GM12878 (cell line): ENCODE measurements around the gene CDHR4.

Experiments used
- CREB1 ChIP-seq: IDR thresholded peaks from 2 replicates; pipeline ENCODE4 v1.6.1; 2012; ENCODE audit warnings: low read depth, mild to moderate bottlenecking, inconsistent platforms
- CREM ChIP-seq: IDR thresholded peaks from 2 replicates; pipeline ENCODE4 v1.6.1; 2014; ENCODE audit warnings: antibody characterized with exemption, low read depth
- EZH2 ChIP-seq: IDR thresholded peaks from 2 replicates; pipeline ENCODE4 v1.6.1; 2012; ENCODE audit warnings: low read depth, mild to moderate bottlenecking, control low read depth, inconsistent platforms, low read length, borderline replicate concordance; ENCODE audit not compliant: control insufficient read depth
- FOXM1 ChIP-seq: IDR thresholded peaks from 2 replicates; pipeline ENCODE4 v1.6.1; 2012; ENCODE audit warnings: low read depth, mild to moderate bottlenecking, inconsistent platforms, low read length, moderate library complexity
- POLR2AphosphoS5 ChIP-seq: IDR thresholded peaks from 2 replicates; pipeline ENCODE4 v1.6.1; 2011; ENCODE audit warnings: mild to moderate bottlenecking, low read length, inconsistent platforms
- RAD21 ChIP-seq: IDR thresholded peaks from 2 replicates; pipeline ENCODE4 v1.6.1; 2011; ENCODE audit warnings: mild to moderate bottlenecking, low read depth, low read length, moderate library complexity; ENCODE audit not compliant: insufficient read depth
- SRF ChIP-seq, 2 experiments: IDR thresholded peaks; 2 replicates each; pipeline ENCODE4 v1.6.1; 2011; ENCODE audit warnings: low read depth in 2 of 2, low read length in 2 of 2, mild to moderate bottlenecking in 1 of 2, moderate library complexity in 1 of 2
- STAT3 ChIP-seq: IDR thresholded peaks from 2 replicates; pipeline ENCODE4 v1.6.1; 2011; ENCODE audit warnings: low read depth, low read length, improper control_type of control experiment
- TCF12 ChIP-seq: IDR thresholded peaks from 2 replicates; pipeline ENCODE4 v1.6.1; 2011; ENCODE audit warnings: low read depth, mild to moderate bottlenecking, low read length
- TF ChIP-seq, protein P1 (sequence below): fragments of 450-650 bp; IDR thresholded peaks from 2 replicates; pipeline ENCODE4 v1.6.1; 2017; ENCODE audit warnings: mild to moderate bottlenecking
- TF ChIP-seq, protein P2 (sequence below): IDR thresholded peaks from 2 replicates; pipeline ENCODE4 v1.6.1; 2011; ENCODE audit warnings: mild to moderate bottlenecking, low read depth, low read length, moderate library complexity; ENCODE audit not compliant: insufficient replicate concordance

DNA sequence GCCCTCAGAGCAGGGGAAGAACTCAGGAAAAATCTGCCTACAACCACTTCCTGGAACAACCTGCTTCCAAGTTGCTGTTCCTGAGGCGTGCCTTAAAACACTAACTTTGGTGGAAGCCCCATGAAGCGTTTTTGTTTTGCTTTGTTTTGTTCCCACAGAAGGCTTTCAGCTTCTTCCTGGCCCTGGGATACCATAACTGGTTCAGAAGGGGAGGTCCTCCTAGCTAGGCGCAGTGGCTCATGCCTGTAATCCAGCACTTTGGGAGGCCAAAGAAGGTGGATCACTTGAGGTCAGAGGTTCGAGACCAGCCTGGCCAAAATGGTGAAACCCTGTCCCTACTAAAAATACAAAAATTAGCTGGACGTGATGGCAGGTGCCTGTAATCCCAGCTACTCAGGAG is 12.1 kb downstream of the CDHR4 start:
- TF ChIP-seq FOXM1 = no peak
- no peak for TF ChIP-seq TCF12
- no peak for TF ChIP-seq CREB1
- no peak for TF ChIP-seq EZH2
- TF ChIP-seq CREM = no peak
- no peak for TF ChIP-seq POLR2AphosphoS5
- TF ChIP-seq SRF (IDR thresholded peaks at IDR 0.05; ENCODE audit: low read depth in 2 of 2, low read length in 2 of 2) = no peak
- TF ChIP-seq, protein P1, sequence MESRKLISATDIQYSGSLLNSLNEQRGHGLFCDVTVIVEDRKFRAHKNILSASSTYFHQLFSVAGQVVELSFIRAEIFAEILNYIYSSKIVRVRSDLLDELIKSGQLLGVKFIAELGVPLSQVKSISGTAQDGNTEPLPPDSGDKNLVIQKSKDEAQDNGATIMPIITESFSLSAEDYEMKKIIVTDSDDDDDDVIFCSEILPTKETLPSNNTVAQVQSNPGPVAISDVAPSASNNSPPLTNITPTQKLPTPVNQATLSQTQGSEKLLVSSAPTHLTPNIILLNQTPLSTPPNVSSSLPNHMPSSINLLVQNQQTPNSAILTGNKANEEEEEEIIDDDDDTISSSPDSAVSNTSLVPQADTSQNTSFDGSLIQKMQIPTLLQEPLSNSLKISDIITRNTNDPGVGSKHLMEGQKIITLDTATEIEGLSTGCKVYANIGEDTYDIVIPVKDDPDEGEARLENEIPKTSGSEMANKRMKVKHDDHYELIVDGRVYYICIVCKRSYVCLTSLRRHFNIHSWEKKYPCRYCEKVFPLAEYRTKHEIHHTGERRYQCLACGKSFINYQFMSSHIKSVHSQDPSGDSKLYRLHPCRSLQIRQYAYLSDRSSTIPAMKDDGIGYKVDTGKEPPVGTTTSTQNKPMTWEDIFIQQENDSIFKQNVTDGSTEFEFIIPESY = no peak
- TF ChIP-seq, protein P2, sequence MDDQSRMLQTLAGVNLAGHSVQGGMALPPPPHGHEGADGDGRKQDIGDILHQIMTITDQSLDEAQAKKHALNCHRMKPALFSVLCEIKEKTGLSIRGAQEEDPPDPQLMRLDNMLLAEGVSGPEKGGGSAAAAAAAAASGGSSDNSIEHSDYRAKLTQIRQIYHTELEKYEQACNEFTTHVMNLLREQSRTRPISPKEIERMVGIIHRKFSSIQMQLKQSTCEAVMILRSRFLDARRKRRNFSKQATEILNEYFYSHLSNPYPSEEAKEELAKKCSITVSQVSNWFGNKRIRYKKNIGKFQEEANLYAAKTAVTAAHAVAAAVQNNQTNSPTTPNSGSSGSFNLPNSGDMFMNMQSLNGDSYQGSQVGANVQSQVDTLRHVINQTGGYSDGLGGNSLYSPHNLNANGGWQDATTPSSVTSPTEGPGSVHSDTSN = no peak
- TF ChIP-seq STAT3 = no peak
- no peak for TF ChIP-seq RAD21
